ENCODE data around the gene C16orf74.

Gene C16orf74

GRCh38 chr16:85689950-85690320 is 61.0 kb downstream of the C16orf74 start:
- DNase-seq = no peak

GRCh38 chr16:85689285-85689949 is 61.5 kb downstream of the C16orf74 start:
- DNase-seq = no peak

- no peak for DNase-seq
Observed at GRCh38 chr16:85688586-85689284, 62.2 kb downstream of the C16orf74 start, which contains the start of gene GINS2. TSS of gene GINS2 (minus strand) at chr16:85688954. CDS start at chr16:85688898, 56 bp downstream.

GRCh38 chr16:85687651-85688471 is 63.0 kb downstream of the C16orf74 start:
- no peak for DNase-seq

GRCh38 chr16:85686912-85687591 is 63.8 kb downstream of the C16orf74 start:
- DNase-seq = no peak

- DNase-seq = no peak
Observed at GRCh38 chr16:85685251-85685650, 65.6 kb downstream of the C16orf74 start.

GRCh38 chr16:85683363-85683762 is 67.5 kb downstream of the C16orf74 start:
- no peak for DNase-seq

GRCh38 chr16:85682516-85682915 is 68.4 kb downstream of the C16orf74 start:
- DNase-seq = no peak

GRCh38 chr16:85681255-85681654 is 69.6 kb downstream of the C16orf74 start:
- no peak for DNase-seq

GRCh38 chr16:85680352-85680944 is 70.4 kb downstream of the C16orf74 start:
- no peak for DNase-seq

GRCh38 chr16:85679870-85680269 is 71.0 kb downstream of the C16orf74 start:
- DNase-seq = no peak

GRCh38 chr16:85678821-85679220 is 72.1 kb downstream of the C16orf74 start:
- DNase-seq = no peak

- DNase-seq = no peak
Observed at GRCh38 chr16:85678016-85678415, 72.9 kb downstream of the C16orf74 start.

GRCh38 chr16:85677383-85677967 is 73.4 kb downstream of the C16orf74 start:
- DNase-seq = no peak

GRCh38 chr16:85676466-85676865 is 74.4 kb downstream of the C16orf74 start:
- no peak for DNase-seq

GRCh38 chr16:85675251-85675874 is 75.5 kb downstream of the C16orf74 start:
- no peak for DNase-seq

- DNase-seq = no peak
Observed at GRCh38 chr16:85674828-85675227, 76.1 kb downstream of the C16orf74 start.

- DNase-seq = no peak
Observed at GRCh38 chr16:85674418-85674755, 76.5 kb downstream of the C16orf74 start.

GRCh38 chr16:85673529-85674417 is 77.1 kb downstream of the C16orf74 start:
- DNase-seq = no peak

- DNase-seq = no peak
Observed at GRCh38 chr16:85670840-85671239, 80.1 kb downstream of the C16orf74 start.
